OCI-LY7 (cell line): ENCODE data around the gene ZW10.

Experiments used
- CTCF ChIP-seq: fragments of 200-600 bp; sonication (generic); conservative IDR thresholded peaks from 2 replicates; pipeline ENCODE4 v1.5.1; 2014; ENCODE audit warnings: mild to moderate bottlenecking, antibody characterized with exemption, low read length, moderate library complexity, mixed read lengths
- EZH2phosphoT487 ChIP-seq: fragments of 200-600 bp; sonication (generic); IDR thresholded peaks from 2 replicates; pipeline ENCODE4 v1.6.1; 2018; ENCODE audit warnings: low read depth, borderline replicate concordance, mild to moderate bottlenecking, mixed run types, antibody characterized with exemption, low read length, moderate library complexity, mixed read lengths

- TF ChIP-seq CTCF (no peak), EZH2phosphoT487 (no peak)
Measured at GRCh38 chr11:113697756-113698407, 75.6 kb downstream of the ZW10 start.
